ENCODE measurements around the gene CD180.

The CD180 gene

GRCh38 chr5:67240846-67241245 lies 44.2 kb upstream of the CD180 start:
- no peak for TF ChIP-seq CTCF (IDR thresholded peaks at IDR 0.05; ENCODE audit: low read depth, low read length)
- DNase-seq (ENCODE audit: low read depth in 2 of 2), result no peak
- no peak overlapping the region for H3K4me3 ChIP-seq (replicated peaks in 1 of 2; ENCODE audit: low read depth in 2 of 2, low read length in 2 of 2)

GRCh38 chr5:67240065-67240464 lies 43.5 kb upstream of the CD180 start:
- TF ChIP-seq CTCF (IDR thresholded peaks at IDR 0.05; ENCODE audit: low read depth, low read length), result no peak
- no peak for DNase-seq (ENCODE audit: low read depth in 2 of 2)
- no peak overlapping the region for H3K4me3 ChIP-seq (replicated peaks in 1 of 2; ENCODE audit: low read depth in 2 of 2, low read length in 2 of 2)

GRCh38 chr5:67238191-67238590 lies 41.6 kb upstream of the CD180 start:
- TF ChIP-seq CTCF (IDR thresholded peaks at IDR 0.05; ENCODE audit: low read depth, low read length), result no peak
- no peak overlapping the region for H3K4me3 ChIP-seq (replicated peaks in 1 of 2; ENCODE audit: low read depth in 2 of 2, low read length in 2 of 2)
- no peak for DNase-seq (ENCODE audit: low read depth in 2 of 2)

- TF ChIP-seq CTCF (IDR thresholded peaks at IDR 0.05; ENCODE audit: low read depth, low read length), result no peak
- H3K4me3 ChIP-seq (replicated peaks in 1 of 2; ENCODE audit: low read depth in 2 of 2, low read length in 2 of 2), result no peak overlapping the region
- no peak for DNase-seq (ENCODE audit: low read depth in 2 of 2)
These were observed 39.0 kb upstream of the CD180 start for GRCh38 chr5:67235399-67236110.

GRCh38 chr5:67234671-67235176 lies 38.1 kb upstream of the CD180 start:
- DNase-seq (ENCODE audit: low read depth in 2 of 2), result peak; percentile 86 to 92
- H3K4me3 ChIP-seq (replicated peaks in 1 of 2; ENCODE audit: low read depth in 2 of 2, low read length in 2 of 2), result peak overlapping the region in 1 of 2 donors; percentile 35
- TF ChIP-seq CTCF (IDR thresholded peaks at IDR 0.05; ENCODE audit: low read depth, low read length), result no peak

GRCh38 chr5:67233075-67233474 lies 36.5 kb upstream of the CD180 start:
- DNase-seq (ENCODE audit: low read depth in 2 of 2), result peak; percentile 29 to 48
- TF ChIP-seq CTCF (IDR thresholded peaks at IDR 0.05; ENCODE audit: low read depth, low read length), result no peak
- H3K4me3 ChIP-seq (replicated peaks in 1 of 2; ENCODE audit: low read depth in 2 of 2, low read length in 2 of 2), result no peak overlapping the region

- no peak for DNase-seq (ENCODE audit: low read depth in 2 of 2)
- no peak overlapping the region for H3K4me3 ChIP-seq (replicated peaks in 1 of 2; ENCODE audit: low read depth in 2 of 2, low read length in 2 of 2)
- no peak for TF ChIP-seq CTCF (IDR thresholded peaks at IDR 0.05; ENCODE audit: low read depth, low read length)
These were observed 26.6 kb upstream of the CD180 start for GRCh38 chr5:67223211-67223610.

All from cardiac fibroblast (primary cell).